HEK293T (cell line): ENCODE data around the gene ESD.
"Not testable (repeated sequence)": the region's sequence is repeated elsewhere in the genome, so short reads cannot be mapped to it uniquely, and the experiment has no call there.

Experiments
- CTCF ChIA-PET: fragments of 350-600 bp; formaldehyde crosslinking; extraction: SDS; loops from one replicate; lab custom pipeline; 2021; ENCODE audit warnings: antibody characterized with exemption, inconsistent platforms; lab: Yijun Ruan, JAX
- POLR2A ChIA-PET: fragments of 350-600 bp; formaldehyde crosslinking; extraction: SDS; loops from one replicate; lab custom pipeline; 2020; ENCODE audit warnings: antibody characterized with exemption, inconsistent platforms; lab: Yijun Ruan, JAX
- DNase-seq: peaks from one replicate; pipeline ENCODE4 v3.0.0; 2012; ENCODE audit warnings: mixed read lengths; ENCODE audit errors: extremely low spot score
- ARNT ChIP-seq: fragments of 450-650 bp; IDR thresholded peaks from 2 replicates; pipeline ENCODE4 v1.6.1; 2017; ENCODE audit warnings: mild to moderate bottlenecking
- BHLHE40 ChIP-seq: fragments of 450-650 bp; IDR thresholded peaks from 2 replicates; pipeline ENCODE4 v1.6.1; 2016; ENCODE audit warnings: mild to moderate bottlenecking, moderate library complexity, borderline replicate concordance
- CTBP1 ChIP-seq: fragments of 450-650 bp; IDR thresholded peaks from 2 replicates; pipeline ENCODE4 v1.6.1; 2016; ENCODE audit warnings: borderline replicate concordance
- ELF4 ChIP-seq: fragments of 450-650 bp; IDR thresholded peaks from 2 replicates; pipeline ENCODE4 v1.6.1; 2017; ENCODE audit warnings: antibody characterized with exemption
- FOXA1 ChIP-seq: fragments of 450-650 bp; IDR thresholded peaks from 2 replicates; pipeline ENCODE4 v1.6.1; 2016; ENCODE audit warnings: mild to moderate bottlenecking
- FOXK2 ChIP-seq: fragments of 450-650 bp; IDR thresholded peaks from 2 replicates; pipeline ENCODE4 v1.6.1; 2016; ENCODE audit warnings: mild to moderate bottlenecking
- FOXM1 ChIP-seq: fragments of 450-650 bp; IDR thresholded peaks from 2 replicates; pipeline ENCODE4 v1.6.1; 2017; ENCODE audit warnings: mild to moderate bottlenecking, borderline replicate concordance
- HDGF ChIP-seq: fragments of 450-650 bp; IDR thresholded peaks from 2 replicates; pipeline ENCODE4 v1.6.1; 2017; ENCODE audit warnings: antibody characterized with exemption, borderline replicate concordance
- L3MBTL2 ChIP-seq: fragments of 450-650 bp; conservative IDR thresholded peaks from 2 replicates; pipeline ENCODE4 v1.6.1; 2016; ENCODE audit warnings: mild to moderate bottlenecking
- LEF1 ChIP-seq: fragments of 450-650 bp; IDR thresholded peaks from 2 replicates; pipeline ENCODE4 v1.6.1; 2017; ENCODE audit warnings: mild to moderate bottlenecking, borderline replicate concordance
- NFRKB ChIP-seq: fragments of 450-650 bp; IDR thresholded peaks from 2 replicates; pipeline ENCODE4 v1.6.1; 2016; ENCODE audit warnings: mild to moderate bottlenecking, moderate library complexity
- SP1 ChIP-seq: fragments of 450-650 bp; IDR thresholded peaks from 2 replicates; pipeline ENCODE4 v1.6.1; 2017
- SUZ12 ChIP-seq: fragments of 450-650 bp; IDR thresholded peaks from 2 replicates; pipeline ENCODE4 v1.6.1; 2016; ENCODE audit warnings: mild to moderate bottlenecking
- TARDBP ChIP-seq: fragments of 450-650 bp; IDR thresholded peaks from 2 replicates; pipeline ENCODE4 v1.6.1; 2016
- ZNF384 ChIP-seq: fragments of 450-650 bp; IDR thresholded peaks from 2 replicates; pipeline ENCODE4 v1.6.1; 2016
- TF ChIP-seq, protein P1 (sequence below): fragments of 450-650 bp; IDR thresholded peaks from 2 replicates; pipeline ENCODE4 v1.6.1; 2016

The ESD gene

DNA sequence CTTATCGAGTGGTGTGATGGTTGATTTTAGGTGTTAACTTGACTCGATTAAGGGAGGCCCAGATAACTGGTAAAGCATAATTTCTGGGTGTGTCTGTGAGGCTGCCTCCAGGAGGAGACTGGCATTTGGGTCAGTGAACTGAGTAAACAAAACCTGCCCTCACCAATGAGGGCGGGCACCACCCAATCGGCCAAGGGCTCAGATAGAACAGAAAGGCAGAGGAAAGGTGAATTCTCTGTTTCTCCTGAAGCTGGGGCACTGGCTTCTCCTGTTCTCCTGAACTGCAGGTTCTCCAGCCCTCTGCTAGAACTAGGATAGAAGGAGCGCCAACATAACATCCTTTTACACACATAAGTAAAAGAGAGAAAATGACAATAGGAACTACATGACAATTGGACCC, 35.1 kb downstream of the ESD start:
- CTCF ChIA-PET: no interaction called here
- TF ChIP-seq TARDBP: no peak
- no peak for TF ChIP-seq CTBP1
- TF ChIP-seq ELF4: no peak
- TF ChIP-seq LEF1: no peak
- no peak for TF ChIP-seq FOXA1
- TF ChIP-seq BHLHE40: no peak
- no peak for TF ChIP-seq NFRKB
- TF ChIP-seq L3MBTL2: no peak
- POLR2A ChIA-PET: no interaction called here
- DNase-seq: no peak

DNA sequence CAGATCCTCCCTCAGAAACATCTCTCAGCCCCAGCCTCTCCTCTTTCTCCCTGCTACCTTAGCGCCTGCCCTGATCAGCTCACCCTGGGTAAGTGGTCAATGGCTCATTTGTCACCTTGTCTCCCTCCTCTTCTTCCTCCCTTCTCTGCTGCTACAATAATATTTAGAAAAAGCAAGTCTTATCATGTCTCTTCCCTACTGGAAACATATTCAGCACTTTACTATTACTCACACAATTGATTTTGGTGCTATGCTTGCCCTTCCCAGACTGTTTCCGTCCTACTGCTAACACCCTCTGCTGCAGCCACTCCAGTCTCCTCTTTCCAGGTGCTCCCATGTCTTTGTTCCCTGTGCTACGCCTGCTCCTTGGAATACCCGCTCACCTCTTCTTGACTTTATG, 35.8 kb downstream of the ESD start:
- POLR2A ChIA-PET: no interaction called here
- no peak for TF ChIP-seq FOXM1
- no peak for TF ChIP-seq CTBP1
- TF ChIP-seq SP1: no peak
- TF ChIP-seq BHLHE40: no peak
- no peak for TF ChIP-seq TARDBP
- TF ChIP-seq ARNT: no peak
- TF ChIP-seq L3MBTL2: no peak
- TF ChIP-seq, protein P1, sequence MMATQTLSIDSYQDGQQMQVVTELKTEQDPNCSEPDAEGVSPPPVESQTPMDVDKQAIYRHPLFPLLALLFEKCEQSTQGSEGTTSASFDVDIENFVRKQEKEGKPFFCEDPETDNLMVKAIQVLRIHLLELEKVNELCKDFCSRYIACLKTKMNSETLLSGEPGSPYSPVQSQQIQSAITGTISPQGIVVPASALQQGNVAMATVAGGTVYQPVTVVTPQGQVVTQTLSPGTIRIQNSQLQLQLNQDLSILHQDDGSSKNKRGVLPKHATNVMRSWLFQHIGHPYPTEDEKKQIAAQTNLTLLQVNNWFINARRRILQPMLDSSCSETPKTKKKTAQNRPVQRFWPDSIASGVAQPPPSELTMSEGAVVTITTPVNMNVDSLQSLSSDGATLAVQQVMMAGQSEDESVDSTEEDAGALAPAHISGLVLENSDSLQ: no peak
- no peak for DNase-seq
- CTCF ChIA-PET: no interaction called here

DNA sequence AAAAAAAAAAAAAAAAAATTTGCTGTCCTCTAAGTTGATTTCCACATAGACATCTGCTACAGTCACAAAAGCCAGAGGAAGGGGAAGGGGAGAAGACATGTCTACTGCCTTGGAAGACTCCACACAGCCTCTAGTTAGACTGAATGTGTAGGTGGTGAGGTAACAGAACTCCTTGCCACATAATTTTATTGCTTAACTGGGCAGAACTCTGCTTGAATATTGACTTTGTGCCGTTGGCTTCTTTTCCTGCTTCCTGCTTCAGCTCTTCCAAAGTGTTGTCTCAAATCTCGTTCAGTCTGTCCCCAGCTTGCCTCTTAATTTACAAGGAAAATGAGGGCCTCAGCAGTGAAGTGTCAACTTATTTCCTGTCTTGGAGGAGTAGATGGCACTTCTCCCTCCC, 37.1 kb downstream of the ESD start:
- CTCF ChIA-PET: no interaction called here
- POLR2A ChIA-PET: no interaction called here
- DNase-seq: no peak
- no peak for TF ChIP-seq FOXM1
- no peak for TF ChIP-seq ELF4
- TF ChIP-seq SUZ12: no peak
- no peak for TF ChIP-seq TARDBP
- TF ChIP-seq ARNT: no peak
- no peak for TF ChIP-seq L3MBTL2
- TF ChIP-seq LEF1: no peak
- no peak for TF ChIP-seq HDGF

DNA sequence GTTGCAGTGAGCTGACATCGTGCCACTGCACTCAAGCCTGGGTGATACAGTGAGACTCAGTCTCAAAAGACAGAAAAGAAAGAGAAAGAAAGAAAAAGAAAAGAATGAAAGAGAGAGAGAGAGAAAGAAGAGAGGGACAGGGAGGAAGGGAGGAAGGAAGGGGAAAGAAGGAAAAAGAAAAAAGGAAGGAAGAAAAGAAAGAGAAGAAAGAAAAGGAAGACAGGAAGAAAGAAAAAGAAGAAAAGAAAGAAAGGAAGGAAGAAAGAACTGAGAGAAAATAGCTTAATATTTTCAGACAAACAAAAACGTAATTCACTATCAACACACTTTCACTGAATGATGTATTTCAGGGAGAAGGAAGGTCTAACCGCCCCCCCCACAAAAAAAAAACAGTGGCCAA, 39.3 kb downstream of the ESD start:
- ChIA-PET CTCF (no interaction called here), POLR2A (no interaction called here)
- no peak for DNase-seq
- TF ChIP-seq ZNF384 (no peak), FOXK2 (no peak), SUZ12 (no peak), HDGF (no peak), TARDBP (no peak), ELF4 (no peak), FOXA1 (no peak), LEF1 (no peak), BHLHE40 (no peak), L3MBTL2 (no peak), SP1 (no peak), NFRKB (no peak), FOXM1 (no peak)
- TF ChIP-seq, protein P1: no peak

DNA sequence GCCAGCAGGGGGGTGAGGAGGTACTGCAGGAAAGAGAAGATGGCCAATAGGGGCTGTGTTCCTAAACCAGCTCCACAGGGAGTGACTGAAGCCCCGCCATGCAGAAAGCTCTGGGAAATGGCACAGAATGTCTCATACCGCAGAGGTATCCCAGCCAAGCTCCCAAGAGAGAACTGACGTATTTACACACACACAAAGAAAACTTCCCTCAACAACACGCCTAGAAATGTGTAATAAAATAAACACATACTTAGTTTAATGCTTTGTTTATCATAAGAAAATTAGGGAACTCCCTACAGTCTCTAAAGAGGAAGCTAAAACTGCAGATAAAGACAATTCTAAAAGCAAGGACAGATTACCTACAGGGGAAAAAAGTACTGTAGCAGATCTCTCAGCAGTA, 40.0 kb downstream of the ESD start:
- CTCF ChIA-PET: no interaction called here

DNA sequence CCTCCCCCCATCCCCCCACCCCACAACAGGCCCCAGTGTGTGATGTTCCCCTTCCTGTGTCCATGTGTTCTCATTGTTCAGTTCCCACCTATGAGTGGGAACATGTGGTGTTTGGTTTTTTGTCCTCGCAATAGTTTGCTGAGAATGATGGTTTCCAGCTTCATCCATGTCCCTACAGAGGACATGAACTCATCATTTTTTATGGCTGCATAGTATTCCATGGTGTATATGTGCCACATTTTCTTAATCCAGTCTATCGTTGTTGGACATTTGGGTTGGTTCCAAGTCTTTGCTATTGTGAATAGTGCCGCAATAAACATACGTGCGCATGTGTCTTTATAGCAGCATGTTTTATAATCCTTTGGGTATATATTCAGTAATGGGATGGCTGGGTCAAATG, 41.5 kb downstream of the ESD start:
- CTCF ChIA-PET, POLR2A ChIA-PET, DNase-seq: not testable (repeated sequence)

More for the DNA sequence above, 40.0 kb downstream of the ESD start:
- TF ChIP-seq ZNF384 (no peak), FOXM1 (no peak), SUZ12 (no peak)
- DNase-seq: no peak
- POLR2A ChIA-PET: no interaction called here

DNA sequence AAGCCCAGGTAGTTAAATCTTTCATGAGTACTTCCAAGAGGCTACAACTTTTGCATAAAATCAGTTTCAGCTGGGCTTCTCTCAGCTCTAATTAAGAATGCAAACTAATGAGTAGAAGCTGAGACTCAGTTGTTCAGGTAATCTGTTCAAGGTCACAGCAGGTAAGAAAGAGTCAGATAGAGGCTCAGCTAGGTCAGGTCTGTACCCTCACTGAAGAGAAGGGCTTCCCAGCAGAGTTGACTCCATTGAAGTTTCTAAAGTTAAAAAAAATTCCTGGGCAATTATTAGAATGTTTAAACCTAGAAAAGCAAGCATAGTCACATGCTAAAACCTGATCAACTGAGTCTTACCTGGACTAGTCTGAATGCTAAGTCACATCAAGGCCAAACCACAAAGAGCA, 42.1 kb downstream of the ESD start:
- DNase-seq: no peak
- ChIA-PET CTCF (no interaction called here), POLR2A (no interaction called here)
- TF ChIP-seq SUZ12: no peak
- TF ChIP-seq FOXA1: no peak
- TF ChIP-seq SP1: no peak
- no peak for TF ChIP-seq BHLHE40
- no peak for TF ChIP-seq FOXM1
- TF ChIP-seq FOXK2: no peak
- no peak for TF ChIP-seq LEF1
- no peak for TF ChIP-seq NFRKB
- TF ChIP-seq ZNF384: no peak
- no peak for TF ChIP-seq ELF4

DNA sequence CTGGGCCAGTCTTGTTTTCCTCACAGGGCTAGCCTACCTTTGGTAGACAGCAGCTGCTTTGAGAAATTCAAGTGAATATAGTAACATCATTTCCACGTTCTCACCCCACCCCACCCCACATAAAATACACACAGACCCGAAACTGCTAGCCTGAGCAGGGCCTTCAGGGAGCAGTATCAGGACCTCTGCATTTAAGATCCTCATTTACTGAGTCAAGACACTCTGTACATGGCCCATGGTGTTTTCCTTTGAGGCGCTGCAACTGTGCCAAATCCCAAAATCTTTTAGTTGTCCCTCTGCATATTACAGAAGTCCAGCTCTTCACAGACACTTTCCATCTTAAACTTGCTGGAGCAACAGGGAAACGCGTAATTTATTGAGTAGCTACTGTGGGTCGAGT, 43.0 kb downstream of the ESD start:
- ChIA-PET CTCF (no interaction called here), POLR2A (no interaction called here)
- TF ChIP-seq CTBP1 (no peak), SUZ12 (no peak), ELF4 (no peak), TARDBP (no peak), BHLHE40 (no peak), FOXK2 (no peak), ZNF384 (no peak), SP1 (no peak), NFRKB (no peak), HDGF (no peak), FOXA1 (no peak), FOXM1 (no peak), ARNT (no peak), LEF1 (no peak), L3MBTL2 (no peak)
- TF ChIP-seq, protein P1: no peak
- DNase-seq: no peak
